Inflammatory macrophage treated with lipopolysaccharide for 1 hour (primary cell): ENCODE measurements around the gene CCDC91.
"Not testable (repeated sequence)": the region's sequence is repeated elsewhere in the genome, so short reads cannot be mapped to it uniquely, and the experiment has no call there.

ENCODE experiments used
- DNase-seq, 2 donors: peaks; one replicate each; pipeline ENCODE4 v3.0.0-alpha.2; 2020 to 2022

Gene CCDC91

DNA sequence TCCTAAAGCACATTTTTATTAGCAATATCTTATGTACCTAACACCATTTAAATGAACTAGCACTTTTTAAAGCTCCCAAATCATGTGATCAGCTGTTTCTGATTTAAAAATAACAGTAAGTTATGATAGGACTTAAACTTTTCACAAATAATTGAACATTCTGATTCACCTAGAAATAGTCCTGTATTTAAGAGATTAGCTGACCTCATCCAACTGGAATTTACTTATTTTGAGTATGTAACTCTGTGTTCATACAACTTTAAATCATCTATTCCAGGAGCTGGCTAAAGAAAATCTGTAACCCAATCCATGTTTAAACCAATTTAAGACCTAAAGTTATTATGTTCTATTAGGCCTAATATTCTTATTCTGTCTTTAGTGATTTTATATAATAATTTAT lies 184.3 kb downstream of the CCDC91 start:
- DNase-seq = no peak

DNA sequence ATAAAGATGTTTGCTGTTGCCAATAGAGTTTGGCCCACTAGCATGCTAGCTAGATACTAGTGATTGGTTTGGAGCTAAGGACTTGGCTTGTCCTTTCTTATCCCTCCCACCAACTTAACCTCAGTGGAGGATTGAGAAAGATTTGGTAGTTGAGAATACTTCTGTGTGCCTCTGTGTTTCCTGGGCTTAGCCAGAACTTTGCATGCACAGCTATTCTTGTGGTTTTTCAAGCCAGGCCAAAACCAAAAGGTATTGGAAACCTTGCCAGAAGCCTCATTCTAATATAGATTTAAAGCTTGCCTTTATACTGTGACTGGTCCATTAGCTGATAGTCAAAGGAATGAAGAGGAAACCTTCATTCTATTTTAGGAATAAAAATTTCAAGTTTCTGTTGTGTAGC lies 188.5 kb downstream of the CCDC91 start:
- DNase-seq = no peak

DNA sequence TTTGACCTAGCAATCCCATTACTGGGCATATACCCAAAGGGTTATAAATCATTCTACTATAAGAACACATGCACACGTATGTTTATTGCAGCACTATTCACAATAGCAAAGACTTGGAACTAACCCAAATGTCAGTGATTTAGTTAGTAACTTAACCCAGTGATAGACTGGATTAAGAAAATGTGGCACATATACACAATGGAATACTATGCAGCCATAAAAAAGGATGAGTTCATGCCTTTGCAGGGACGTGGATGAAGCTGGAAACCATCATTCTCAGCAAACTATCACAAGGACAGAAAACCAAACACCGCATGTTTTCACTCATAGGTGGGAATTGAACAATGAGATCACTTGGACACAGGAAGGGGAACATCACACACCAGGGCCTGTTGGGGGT lies 189.5 kb downstream of the CCDC91 start:
- DNase-seq = not testable (repeated sequence)

DNA sequence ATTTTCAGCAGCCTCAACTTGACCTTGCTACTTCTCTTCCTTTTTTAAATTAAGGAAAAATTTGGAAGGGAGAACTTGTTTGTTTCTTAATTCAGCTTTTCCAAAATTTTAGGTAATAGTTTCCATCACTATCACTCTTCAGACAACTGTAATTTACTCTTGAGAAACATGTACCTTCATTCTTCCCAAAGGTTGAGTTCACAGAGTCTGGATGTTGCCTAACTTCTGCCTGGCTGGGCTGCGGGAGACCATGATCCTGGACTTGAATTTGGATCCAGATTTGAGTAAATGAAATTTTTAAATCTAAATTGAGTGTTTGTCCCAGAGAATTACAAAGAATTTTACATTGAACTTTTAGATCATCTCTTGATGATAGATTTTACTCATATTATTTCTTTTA lies 193.1 kb downstream of the CCDC91 start:
- DNase-seq = no peak

DNA sequence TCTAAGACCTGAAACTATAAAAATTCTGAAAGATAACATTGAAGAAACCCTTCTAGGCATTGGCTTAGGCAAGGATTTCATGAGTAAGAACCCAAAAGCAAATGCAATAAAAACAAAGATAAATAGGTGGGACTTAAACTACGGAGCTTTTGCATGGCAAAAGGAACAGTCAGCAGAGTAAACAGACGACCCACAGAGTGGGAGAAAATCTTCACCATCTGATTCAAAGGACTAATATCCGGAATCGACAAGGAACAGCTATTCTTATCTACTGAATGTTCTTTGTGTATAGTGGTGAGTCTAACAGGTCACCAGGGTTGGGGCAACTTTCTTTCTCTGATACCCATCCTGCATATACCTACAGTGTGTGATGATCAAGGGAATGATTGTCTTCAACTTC lies 198.6 kb downstream of the CCDC91 start:
- DNase-seq = no peak

DNA sequence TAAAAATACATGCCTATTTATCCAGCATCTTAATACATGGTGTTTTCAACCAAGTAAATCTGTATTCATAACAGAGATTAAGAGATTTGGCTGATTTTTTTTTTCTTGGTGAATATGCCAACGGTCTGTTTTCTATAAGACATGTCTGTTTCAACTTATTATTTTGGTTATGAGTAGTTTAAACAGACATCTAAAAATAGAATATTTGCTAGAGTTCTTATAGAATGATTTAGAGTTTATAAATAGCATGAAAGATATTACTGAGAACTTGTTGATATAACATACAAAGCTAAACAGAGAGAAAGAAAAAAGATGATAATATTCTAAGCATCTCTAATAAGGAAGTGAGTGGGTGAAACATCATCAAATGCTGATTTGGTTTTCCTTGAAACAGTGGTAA lies 199.9 kb downstream of the CCDC91 start:
- no peak for DNase-seq

DNA sequence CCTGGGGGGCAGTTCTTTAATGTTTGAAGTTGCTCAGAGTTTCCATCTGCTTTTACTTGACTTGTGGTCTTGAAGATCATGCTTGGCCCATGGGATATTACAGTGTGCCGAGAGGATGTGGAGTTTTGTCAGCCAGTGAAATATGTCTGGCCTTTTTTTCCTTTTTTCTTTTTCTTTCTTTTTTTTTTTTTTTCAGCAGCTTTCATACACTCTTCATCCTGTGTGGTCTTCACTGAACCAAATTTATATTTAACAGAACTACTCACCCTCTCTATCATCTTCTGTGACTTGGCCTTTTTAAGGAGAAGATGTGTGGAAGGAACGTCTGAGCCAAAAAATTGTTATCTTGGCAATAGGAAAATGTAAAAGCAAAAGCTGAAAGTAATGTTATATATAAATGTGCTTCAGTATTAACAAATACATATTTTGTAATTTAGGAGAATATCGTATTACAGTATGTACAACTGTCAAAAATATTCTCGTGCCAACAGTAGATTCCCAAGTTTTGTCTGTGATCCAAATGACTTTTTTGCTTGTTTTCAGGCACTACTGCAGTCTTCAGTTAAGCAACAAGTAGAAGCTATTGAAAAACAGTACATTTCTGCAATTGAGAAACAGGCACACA lies 200.6 kb downstream of the CCDC91 start:
- no peak for DNase-seq

DNA sequence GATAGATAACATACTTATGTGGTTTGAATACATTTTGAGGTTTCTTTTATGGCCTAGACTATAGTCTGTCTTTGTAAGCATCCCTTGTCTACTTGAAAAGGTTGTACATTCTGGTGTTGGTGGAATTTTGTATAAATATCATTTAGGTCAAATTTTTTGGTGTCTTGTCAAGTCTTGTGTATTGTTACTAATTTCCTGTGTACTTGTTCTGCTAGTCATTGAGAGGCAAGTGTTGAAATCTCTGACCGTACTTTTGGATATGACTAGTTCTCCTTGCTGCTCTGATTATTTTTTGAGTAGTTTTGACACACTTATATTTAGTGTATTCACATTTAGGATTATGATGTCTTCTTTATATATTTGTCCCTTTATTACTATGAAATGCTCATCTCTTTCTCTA lies 219.6 kb downstream of the CCDC91 start:
- DNase-seq = no peak

DNA sequence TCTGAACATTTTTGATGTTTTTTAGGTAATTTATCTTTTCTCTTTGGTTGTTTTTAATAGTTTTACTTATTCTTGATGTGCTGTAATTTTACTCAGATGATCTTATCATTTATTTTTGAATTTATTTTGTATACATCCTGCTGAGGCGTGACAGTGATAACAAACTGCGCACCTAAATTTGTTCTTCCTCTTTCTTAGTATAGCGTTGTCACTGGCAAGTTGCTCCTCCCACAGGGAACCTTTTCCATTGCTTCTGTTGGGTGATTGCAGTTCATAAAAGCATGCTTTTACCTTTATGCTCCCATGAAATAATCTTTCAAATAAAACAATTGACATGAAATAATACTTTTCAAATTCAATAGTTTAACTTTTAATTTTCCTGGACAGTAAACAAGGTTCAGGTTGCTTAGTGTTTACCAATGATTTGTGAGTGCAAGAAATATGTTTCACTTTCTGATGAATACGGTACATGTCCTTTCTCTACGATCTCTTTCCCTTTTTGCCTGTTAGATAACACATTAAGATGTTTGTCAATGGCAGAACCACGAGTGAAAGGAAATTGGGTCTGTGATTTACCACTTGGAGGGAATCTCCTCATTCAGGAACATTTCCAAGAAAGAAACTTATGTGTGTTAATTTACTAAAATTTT lies 223.3 kb downstream of the CCDC91 start:
- no peak for DNase-seq

DNA sequence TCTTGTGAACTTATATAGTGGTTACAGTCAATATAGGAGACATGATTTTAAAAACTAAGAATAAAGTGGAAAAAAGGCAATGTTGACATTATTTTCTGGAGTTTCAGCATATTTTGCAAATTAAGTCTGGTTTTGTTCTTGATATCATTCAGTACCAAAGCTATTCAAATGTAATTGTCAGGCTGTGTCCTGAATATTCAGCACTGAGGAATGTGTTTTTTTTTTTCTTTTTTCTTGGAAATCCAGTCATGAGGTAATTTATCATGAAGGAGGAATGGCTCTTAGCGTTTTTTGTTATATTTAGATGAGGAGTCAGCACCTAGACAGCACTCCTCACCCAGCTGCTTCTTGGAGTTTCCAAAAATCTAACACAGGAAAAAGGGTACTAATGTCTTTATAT lies 225.5 kb downstream of the CCDC91 start:
- DNase-seq = no peak

DNA sequence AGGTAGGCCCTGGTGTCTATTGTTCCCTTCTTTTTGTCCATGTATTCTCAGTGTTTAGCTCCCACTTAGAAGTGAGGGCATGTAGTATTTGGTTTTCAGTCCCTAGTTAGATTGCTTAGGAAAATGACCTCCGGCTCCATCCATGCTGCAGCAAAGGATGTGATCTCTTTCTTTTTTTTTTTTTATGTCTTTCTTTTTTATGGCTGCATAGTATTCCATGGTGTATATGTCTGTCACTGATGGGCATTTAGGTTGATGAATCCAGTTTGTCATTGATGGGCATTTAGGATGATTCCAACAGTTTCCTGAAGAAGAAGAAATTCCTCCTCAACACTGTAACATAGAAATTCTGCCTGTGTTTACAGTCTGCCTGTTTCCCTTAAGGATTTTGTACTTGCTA lies 231.1 kb downstream of the CCDC91 start:
- no peak for DNase-seq

DNA sequence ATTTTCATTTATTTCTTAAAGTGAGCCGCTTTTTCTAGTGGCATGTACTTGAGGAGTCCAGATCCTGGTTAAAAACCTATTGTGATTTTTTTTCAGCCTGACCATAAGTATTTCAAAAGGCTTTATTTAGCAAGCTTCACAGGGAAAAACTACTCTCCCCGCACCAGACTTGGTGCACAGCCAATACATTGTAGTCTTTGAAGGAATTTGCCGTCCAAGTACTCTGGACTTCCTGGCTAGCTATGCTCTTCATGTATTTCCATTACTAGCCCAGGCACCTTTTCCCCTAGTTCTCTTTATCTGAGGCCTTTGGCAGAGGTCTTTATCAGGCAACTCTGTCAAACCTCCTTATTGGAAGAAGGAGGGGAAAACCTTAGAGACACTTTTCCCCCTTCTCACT lies 234.7 kb downstream of the CCDC91 start:
- DNase-seq = no peak

DNA sequence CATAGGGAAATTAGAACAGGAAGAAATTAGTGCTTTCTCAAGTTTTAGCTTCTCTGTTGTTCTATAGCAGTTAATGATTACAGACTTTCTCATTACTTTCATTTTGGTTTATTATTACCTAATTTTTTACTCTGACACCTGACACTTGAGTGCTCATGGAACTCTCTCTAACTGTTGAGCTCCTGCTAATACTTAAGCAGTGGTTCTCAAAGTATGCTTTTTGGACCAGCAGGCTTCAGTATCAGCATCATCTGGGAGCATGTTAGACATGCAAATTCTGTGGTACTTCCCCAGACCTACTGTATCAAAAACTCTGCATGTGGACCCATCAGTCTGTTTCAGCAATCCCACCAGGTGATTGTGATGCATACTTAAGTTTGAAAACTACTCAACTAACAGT lies 235.3 kb downstream of the CCDC91 start:
- DNase-seq = no peak

DNA sequence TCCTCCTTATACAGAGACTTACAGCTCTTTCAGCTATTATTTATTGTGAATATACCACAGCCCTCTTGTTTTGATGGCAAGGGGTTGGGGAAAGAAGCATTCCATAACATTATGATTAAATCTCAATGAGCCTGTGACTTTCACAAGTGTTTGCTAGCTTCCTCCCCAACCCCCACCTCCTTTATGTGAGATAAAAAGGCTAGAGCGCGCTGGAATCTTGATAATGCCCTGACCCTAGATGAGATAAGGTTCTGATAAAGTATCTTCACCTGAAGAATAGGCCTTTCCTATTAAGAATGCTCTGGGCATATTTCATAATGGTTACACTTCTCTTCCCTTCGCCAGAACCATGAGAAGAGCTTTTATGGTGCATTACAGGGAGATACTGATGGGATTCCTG lies 236.8 kb downstream of the CCDC91 start:
- no peak for DNase-seq

DNA sequence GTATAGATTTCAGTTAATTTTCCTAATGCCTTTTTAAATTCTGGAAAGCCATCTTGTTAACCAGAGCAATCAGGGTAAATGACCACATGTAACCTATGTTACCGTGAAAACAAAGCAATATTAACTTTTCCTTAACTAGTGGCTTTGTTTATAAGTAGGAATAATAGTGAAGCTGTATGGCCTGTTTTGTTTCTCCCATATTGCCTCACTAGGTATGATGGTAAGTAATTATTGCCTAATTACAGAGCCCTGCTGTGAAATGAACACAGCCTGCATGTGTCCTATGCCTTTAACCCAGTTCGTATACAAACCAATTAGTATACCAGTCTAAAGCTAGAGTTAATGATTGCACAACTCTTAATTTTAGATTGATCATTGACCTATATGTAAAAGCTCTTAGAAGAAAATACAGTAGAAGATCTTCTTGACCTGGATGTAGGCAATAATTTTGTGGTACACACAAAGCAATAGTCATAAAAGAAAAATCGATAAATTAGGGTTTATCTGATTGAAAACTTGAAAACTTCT lies 249.9 kb downstream of the CCDC91 start:
- no peak for DNase-seq

DNA sequence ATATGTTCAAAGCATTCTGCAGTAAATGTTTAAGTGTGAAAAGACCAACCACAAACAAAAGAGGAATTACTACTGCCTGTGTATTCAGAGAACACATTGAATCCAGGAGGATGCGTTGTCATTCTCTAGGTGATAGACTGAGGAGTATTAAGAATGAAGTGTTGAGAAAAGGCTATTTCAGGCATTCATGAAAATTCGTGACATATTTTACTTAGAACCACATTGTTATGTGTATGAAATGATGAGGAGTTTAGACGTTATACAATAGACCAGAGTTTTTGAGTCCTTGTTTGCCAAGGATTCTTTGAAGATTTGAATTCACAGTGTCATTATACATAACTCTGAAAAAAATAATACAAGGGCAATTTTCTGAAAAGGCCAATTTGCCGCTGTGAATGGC lies 251.8 kb downstream of the CCDC91 start:
- no peak for DNase-seq

DNA sequence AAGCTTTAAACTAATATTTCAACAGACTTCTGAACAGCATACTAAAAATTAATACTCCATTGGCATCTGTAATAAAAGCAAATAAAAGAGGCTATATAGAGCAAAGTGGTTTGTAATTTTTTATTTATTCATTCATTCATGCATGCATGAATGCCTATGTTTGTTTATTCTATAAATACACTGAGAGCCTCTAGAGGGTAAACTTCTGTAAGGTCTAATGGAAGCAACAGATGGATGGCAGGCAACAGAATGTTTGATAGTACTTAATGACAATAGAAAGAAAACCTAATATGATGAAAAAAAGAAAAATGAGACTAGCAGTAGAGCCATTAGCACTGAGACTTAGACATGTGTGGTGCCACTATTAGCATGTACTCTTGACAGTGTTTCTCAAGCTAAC lies 253.1 kb downstream of the CCDC91 start:
- no peak for DNase-seq

DNA sequence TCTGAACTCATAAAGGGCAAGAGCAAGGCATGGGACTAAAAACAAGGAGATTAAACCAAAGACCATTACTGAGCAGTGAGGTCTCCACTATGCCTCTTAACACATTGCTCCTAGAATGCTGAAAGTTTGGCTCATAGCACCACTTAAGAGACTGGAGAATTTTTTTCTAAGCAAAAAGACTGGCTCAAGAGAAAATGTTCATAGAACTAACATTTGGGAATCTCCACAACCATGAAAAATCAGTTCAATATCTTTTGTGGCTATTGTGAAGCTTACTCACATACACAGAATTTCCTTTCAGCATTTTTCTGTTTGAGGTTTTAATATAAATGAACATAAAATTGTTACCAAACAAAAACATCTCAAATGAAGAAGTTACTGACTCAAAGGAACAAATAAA lies 255.8 kb downstream of the CCDC91 start:
- no peak for DNase-seq

DNA sequence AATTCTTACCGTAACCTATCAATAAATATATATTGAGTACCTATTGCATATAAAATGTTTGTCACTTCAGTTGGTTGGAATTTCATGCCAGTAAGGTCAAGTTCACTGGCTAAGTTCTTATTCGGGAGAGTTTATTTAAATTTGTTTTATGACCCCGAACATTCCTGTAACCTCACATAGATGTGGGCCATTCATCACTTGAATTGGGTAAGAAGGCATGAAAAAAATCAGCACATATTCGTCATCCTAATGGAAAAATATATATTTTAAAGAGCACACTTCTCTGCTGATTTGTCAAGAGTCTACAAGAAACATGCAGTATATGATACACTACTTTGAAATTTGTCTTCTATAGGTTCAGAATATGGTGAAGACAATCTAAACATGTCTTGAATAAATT lies 263.4 kb downstream of the CCDC91 start:
- DNase-seq = no peak

DNA sequence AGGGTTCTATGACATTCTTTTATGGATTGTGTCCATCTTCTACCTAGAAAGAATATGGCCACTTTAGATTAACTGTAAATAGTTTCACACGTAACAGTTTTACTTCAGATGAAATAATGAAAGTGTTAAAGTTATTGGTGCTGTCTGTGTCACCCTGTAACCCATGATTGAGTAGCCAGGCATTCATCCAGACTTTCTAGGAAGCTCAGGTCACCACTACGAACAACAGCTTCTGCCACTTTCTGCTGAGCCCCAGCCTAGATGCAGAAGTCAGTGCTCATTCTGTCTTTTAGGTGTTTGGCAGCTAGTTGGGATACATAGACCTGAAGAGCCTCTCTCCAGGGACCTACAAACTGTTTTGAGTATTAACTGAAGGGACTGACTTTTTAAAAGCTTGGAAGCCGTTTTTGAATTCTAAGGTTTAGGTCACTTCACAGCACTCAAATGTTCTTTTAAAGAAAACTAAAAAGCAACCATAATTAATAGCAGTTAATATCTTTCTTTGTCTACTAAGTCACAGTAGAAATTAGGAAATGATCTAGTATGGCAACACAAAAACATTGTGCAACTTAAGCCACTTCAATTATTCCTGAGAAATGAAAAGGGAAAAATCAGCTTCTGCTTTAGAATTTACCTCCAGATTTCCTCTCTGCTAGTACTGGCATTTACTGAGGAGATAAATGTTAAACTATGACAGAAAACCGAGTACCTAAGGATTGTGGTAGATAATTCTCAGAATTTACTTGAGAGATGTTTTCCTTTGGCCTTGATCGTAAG lies 266.9 kb downstream of the CCDC91 start:
- DNase-seq = peak; percentile 28 to 46

DNA sequence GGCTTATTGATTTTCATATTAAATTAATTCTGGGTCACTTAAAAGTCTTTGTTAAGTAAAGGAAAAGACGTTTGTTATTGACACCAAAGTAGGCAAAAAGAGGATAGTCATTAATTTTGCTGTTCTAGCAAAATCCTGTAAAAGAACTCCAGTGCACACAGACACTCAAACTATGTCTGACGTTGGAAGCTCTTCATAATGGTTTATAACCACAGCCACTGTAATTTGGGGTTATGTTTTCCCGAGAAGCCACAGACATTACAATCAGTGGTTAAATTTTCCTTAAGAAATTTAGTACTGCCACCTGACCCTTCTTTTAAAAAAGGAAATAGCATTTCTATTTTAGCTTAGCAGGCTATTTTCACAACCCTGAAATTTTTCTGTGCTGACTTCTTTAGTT lies 267.5 kb downstream of the CCDC91 start:
- DNase-seq = peak in 1 of 2 donors; percentile 8

DNA sequence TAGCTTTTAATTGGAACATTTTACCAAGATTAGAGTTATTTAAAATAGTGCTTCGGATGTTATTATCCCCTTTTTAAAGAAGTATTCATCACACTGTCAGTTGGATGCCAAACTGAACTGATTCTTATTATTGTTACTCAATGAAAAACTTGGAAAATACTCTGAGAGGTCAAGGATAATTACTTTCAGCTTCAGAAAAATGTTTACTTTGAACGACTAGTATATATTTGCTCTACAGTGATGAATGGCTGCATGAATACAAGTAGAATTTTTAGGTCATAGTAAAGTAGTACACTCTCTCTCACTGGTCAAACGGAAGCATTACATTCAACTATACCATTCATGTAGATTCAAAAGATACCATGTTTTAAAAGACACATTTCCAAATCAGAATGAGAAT lies 269.2 kb downstream of the CCDC91 start:
- DNase-seq = no peak

DNA sequence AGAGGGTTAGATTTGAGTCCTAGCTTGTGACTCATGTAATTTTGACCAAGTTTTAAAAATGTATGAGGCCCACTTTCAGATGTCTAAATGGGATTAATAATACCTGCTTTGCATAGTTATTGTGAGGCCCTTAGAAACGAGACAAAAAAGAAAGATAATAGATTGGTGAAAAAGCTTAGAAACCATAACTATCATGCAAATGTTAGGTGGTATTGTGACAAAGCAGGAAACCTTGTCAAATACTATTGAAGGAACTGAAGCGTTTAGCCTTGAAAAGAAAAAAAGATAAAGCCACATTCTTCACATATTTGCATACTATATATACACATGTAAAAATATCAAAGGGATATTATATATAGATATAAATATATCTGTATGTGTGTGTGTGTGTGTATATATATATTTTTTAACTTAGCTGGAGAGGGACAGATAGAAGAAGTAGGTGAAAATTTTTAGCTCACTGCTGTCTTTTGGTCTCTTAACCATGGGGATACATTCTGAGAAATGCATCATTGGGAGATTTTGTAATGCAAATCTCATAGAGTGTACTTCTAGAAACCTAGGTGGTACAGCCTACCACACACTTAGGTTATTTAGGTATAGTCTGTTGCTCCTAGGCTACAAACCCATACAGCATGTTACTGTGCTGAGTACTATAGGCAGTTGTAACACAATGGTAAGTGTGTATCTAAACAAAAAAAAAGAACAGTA lies 270.3 kb downstream of the CCDC91 start:
- no peak for DNase-seq

DNA sequence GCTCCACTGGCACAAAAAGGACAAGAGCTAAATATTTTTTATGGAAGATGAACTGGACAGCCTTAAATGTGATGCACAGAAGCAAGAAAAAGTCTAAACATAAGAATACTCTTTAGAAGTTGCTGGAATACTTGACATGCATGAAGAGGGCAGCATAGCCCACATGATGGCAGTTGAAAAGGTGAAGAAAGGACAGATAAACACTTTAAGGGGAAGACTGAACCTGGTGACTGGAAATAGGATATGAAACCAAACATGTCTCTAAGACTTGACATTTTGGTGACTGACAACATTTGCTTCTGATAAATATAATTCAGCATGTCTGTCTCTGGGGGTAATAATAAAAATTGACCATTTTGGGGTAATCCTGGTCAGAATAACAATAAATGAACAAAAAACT lies 273.1 kb downstream of the CCDC91 start:
- DNase-seq = no peak
